Vagina (tissue), 2 donors: ENCODE results near the gene LHPP. TPM values are rescaled to one million over a fixed set of nuclear protein-coding genes. Genes with fewer than 3 reads are reported as not detected.

Experiments
- DNase-seq, 2 donors: peaks; one replicate each; pipeline ENCODE4 v3.0.0-alpha.2; 2017; ENCODE audit errors: extremely low spot score in 2 of 2
- H3K27ac ChIP-seq: fragments of 200-600 bp; sonication (generic); one replicate; pipeline ENCODE4 v1.5.1; 2019
- H3K27me3 ChIP-seq: fragments of 200-600 bp; sonication (generic); one replicate; pipeline ENCODE4 v1.5.1; 2019
- H3K36me3 ChIP-seq, 2 donors: fragments of 200-600 bp; sonication (generic); one replicate each; pipeline ENCODE4 v1.5.1; 2017 to 2019
- H3K4me1 ChIP-seq: fragments of 200-600 bp; sonication (generic); one replicate; pipeline ENCODE4 v1.5.1; 2019
- H3K4me3 ChIP-seq, 2 donors: fragments of 200-600 bp; sonication (generic); 1 replicate in 1 of 2; 2 replicates in 1 of 2; pipeline ENCODE4 v1.5.1; 2016 to 2019
- H3K9me3 ChIP-seq: fragments of 200-600 bp; sonication (generic); one replicate; pipeline ENCODE4 v1.5.1; 2019
- CTCF ChIP-seq, 3 experiments: fragments of 450-650 bp in 2 of 3; fragments of 200-600 bp in 1 of 3; sonication (generic) in 1 of 3; IDR thresholded peaks; one replicate each; pipeline ENCODE4 v1.5.1; 2017 to 2019; ENCODE audit warnings: antibody characterized with exemption in 3 of 3, mild to moderate bottlenecking in 2 of 3, moderate library complexity in 2 of 3
- POLR2A ChIP-seq, 2 donors: fragments of 450-650 bp; IDR thresholded peaks; one replicate each; pipeline ENCODE4 v1.6.1; 2017; ENCODE audit warnings: antibody characterized with exemption in 2 of 2, mild to moderate bottlenecking in 2 of 2, moderate library complexity in 2 of 2
- POLR2AphosphoS5 ChIP-seq, 2 donors: sonication (generic); formaldehyde crosslinking; IDR thresholded peaks; one replicate each; pipeline ENCODE4 v1.9.0; 2017; ENCODE audit warnings: antibody characterized with exemption in 2 of 2, mild to moderate bottlenecking in 2 of 2, low read depth in 1 of 2; ENCODE audit not compliant: insufficient read depth in 1 of 2
- intact Hi-C: fragments of 100-400 bp; cut with DNase I; formaldehyde crosslinking; loops from one replicate; pipeline ENCODE4 v1.15.1; 2023
- total RNA-seq: library from RNA; depleted of rRNA; stranded (reverse); fragments of >200 nt; gene quantifications from one replicate; pipeline ENCODE4 v1.2.3, GENCODE V29; 2016

LHPP gene
- total RNA-seq, 1 donor from 2014 or later: 20.1 TPM

GRCh38 chr10:124652200-124652599 is 190.6 kb downstream of the LHPP start:
- DNase-seq: no peak
- Histone ChIP-seq H3K4me1 (peaks cover 87% of the 10 kb centered on the region), H3K36me3 (no peaks in the 10 kb centered on the region), H3K4me3 (no peak overlapping the region), H3K27me3 (no peaks in the 10 kb centered on the region), H3K27ac (peak overlapping the region; percentile 61), H3K9me3 (no peaks in the 10 kb centered on the region)
- intact Hi-C loops: no loop called here
- TF ChIP-seq POLR2AphosphoS5 (IDR thresholded peaks at IDR 0.05; ENCODE audit: insufficient read depth in 1 of 2, low read depth in 1 of 2): no peak
- TF ChIP-seq CTCF (IDR thresholded peaks at IDR 0.05): no peak
- TF ChIP-seq POLR2A (IDR thresholded peaks at IDR 0.05): no peak

GRCh38 chr10:124652701-124653100 is 191.1 kb downstream of the LHPP start:
- intact Hi-C loops: no loop called here
- no peak overlapping the region for H3K4me3 ChIP-seq
- no peaks in the 10 kb centered on the region for H3K36me3 ChIP-seq
- peak overlapping the region; percentile 61 for H3K27ac ChIP-seq
- TF ChIP-seq POLR2A (IDR thresholded peaks at IDR 0.05) (no peak), CTCF (IDR thresholded peaks at IDR 0.05) (no peak), POLR2AphosphoS5 (IDR thresholded peaks at IDR 0.05; ENCODE audit: insufficient read depth in 1 of 2, low read depth in 1 of 2) (no peak)
- no peaks in the 10 kb centered on the region for H3K27me3 ChIP-seq
- H3K9me3 ChIP-seq: no peaks in the 10 kb centered on the region
- H3K4me1 ChIP-seq: peaks cover 82% of the 10 kb centered on the region
- no peak for DNase-seq

GRCh38 chr10:124653311-124653710 is 191.7 kb downstream of the LHPP start:
- Histone ChIP-seq H3K36me3 (no peaks in the 10 kb centered on the region), H3K27me3 (no peaks in the 10 kb centered on the region), H3K4me3 (no peak overlapping the region), H3K4me1 (peaks cover 82% of the 10 kb centered on the region), H3K27ac (peak overlapping the region; percentile 61), H3K9me3 (no peaks in the 10 kb centered on the region)
- DNase-seq: no peak
- intact Hi-C loops: no loop called here
- TF ChIP-seq POLR2A (IDR thresholded peaks at IDR 0.05): no peak
- TF ChIP-seq CTCF (IDR thresholded peaks at IDR 0.05): no peak
- TF ChIP-seq POLR2AphosphoS5 (IDR thresholded peaks at IDR 0.05; ENCODE audit: insufficient read depth in 1 of 2, low read depth in 1 of 2): no peak

DNA sequence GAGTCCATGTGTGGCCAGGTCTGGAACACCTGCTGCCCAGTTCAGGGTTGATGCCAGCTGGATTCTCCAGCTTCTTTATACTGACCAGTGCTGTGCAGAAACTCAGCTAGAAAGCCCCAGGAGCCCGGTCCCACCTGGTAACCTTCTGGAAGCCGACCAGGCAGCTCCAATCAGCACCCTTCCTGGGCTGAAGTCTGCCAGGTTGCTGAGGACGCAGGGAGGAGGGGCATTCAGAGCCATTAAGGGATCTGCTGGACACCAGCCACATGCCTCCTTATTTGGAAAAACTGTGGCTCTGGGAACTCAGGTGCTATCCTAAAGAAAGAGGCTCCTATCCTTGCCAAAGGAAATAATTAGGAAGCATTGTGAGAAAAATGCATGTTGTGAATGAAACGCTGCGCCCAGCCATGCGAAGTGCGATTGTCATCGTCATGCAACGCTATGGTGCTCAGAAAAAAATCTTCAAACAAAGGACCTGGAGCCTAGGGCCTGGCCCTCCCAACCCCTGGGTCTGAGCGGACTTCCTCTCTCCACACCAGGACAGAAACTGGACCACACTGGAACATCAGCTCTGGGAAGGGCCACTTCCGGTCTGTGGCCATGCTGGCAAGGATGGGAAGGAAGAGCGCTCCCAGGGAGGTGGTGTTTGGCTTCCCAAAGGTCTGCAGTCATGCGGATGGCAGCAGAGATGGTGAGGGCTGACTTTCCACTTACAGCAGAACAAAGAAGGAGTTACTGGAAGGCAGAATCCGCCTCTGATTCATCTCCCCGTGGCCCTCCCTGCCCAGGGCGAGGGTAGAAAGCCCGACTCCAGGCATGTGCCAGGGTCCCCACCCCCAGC is 192.4 kb downstream of the LHPP start:
- Histone ChIP-seq H3K4me3 (no peak overlapping the region), H3K9me3 (no peaks in the 10 kb centered on the region), H3K36me3 (no peaks in the 10 kb centered on the region), H3K27me3 (no peaks in the 10 kb centered on the region), H3K27ac (peak overlapping the region; percentile 61), H3K4me1 (peaks cover 81% of the 10 kb centered on the region)
- TF ChIP-seq POLR2AphosphoS5 (IDR thresholded peaks at IDR 0.05; ENCODE audit: insufficient read depth in 1 of 2, low read depth in 1 of 2) (peak; percentile 59 to 67), CTCF (IDR thresholded peaks at IDR 0.05) (no peak), POLR2A (IDR thresholded peaks at IDR 0.05) (no peak)
- DNase-seq: no peak
- intact Hi-C loops: no loop called here

- H3K27ac ChIP-seq: peak overlapping the region; percentile 31
- no peaks in the 10 kb centered on the region for H3K9me3 ChIP-seq
- TF ChIP-seq POLR2AphosphoS5 (IDR thresholded peaks at IDR 0.05; ENCODE audit: insufficient read depth in 1 of 2, low read depth in 1 of 2) (no peak), POLR2A (IDR thresholded peaks at IDR 0.05) (no peak), CTCF (IDR thresholded peaks at IDR 0.05) (no peak)
- intact Hi-C loops: no loop called here
- no peak for DNase-seq
- H3K27me3 ChIP-seq: no peaks in the 10 kb centered on the region
- no peak overlapping the region for H3K4me3 ChIP-seq
- H3K4me1 ChIP-seq: peaks cover 81% of the 10 kb centered on the region
- no peaks in the 10 kb centered on the region for H3K36me3 ChIP-seq
These were observed 193.1 kb downstream of the LHPP start for GRCh38 chr10:124654686-124655085.
